Ramos (cell line): ENCODE measurements around the gene NUDT15.
"Not testable (repeated sequence)": the region's sequence is repeated elsewhere in the genome, so short reads cannot be mapped to it uniquely, and the experiment has no call there.

Source experiments
- in situ Hi-C: fragments of 300-500 bp; cut with MboI; formaldehyde crosslinking; loops from one replicate; pipeline ENCODE4 v1.14.3; 2022; ENCODE audit warnings: low sequenced_read_pairs; ENCODE audit not compliant: unreplicated experiment

NUDT15 gene

GRCh38 chr13:48040896-48041295, 3.4 kb downstream of the NUDT15 start:
- in situ Hi-C loops = no loop called here

GRCh38 chr13:48042894-48043293, 5.4 kb downstream of the NUDT15 start:
- in situ Hi-C loops = no loop called here

GRCh38 chr13:48043789-48044503, 6.4 kb downstream of the NUDT15 start:
- in situ Hi-C loops = no loop called here

- in situ Hi-C loops = no loop called here
These were observed 13.0 kb downstream of the NUDT15 start for GRCh38 chr13:48050550-48050949.

- in situ Hi-C loops = no loop called here
These were observed 17.1 kb downstream of the NUDT15 start for GRCh38 chr13:48054601-48055000.

- in situ Hi-C loops = no loop called here
These were observed 18.2 kb downstream of the NUDT15 start for GRCh38 chr13:48055712-48056111.

GRCh38 chr13:48058536-48058935, 21.0 kb downstream of the NUDT15 start:
- in situ Hi-C loops = not testable (repeated sequence)

GRCh38 chr13:48059951-48060350, 22.4 kb downstream of the NUDT15 start:
- in situ Hi-C loops = not testable (repeated sequence)

- in situ Hi-C loops = no loop called here
These were observed 28.9 kb downstream of the NUDT15 start for GRCh38 chr13:48066310-48066989.

- in situ Hi-C loops = no loop called here
These were observed 30.5 kb downstream of the NUDT15 start for GRCh38 chr13:48068036-48068435.

- in situ Hi-C loops = no loop called here
These were observed 31.4 kb downstream of the NUDT15 start for GRCh38 chr13:48068952-48069351.

GRCh38 chr13:48069573-48069972, 32.0 kb downstream of the NUDT15 start:
- in situ Hi-C loops = no loop called here

- in situ Hi-C loops = no loop called here
These were observed 33.4 kb downstream of the NUDT15 start for GRCh38 chr13:48070942-48071341.

- in situ Hi-C loops = no loop called here
These were observed 34.8 kb downstream of the NUDT15 start for GRCh38 chr13:48072304-48072703.

GRCh38 chr13:48072787-48073186, 35.3 kb downstream of the NUDT15 start:
- in situ Hi-C loops = no loop called here

GRCh38 chr13:48074006-48074405, 36.5 kb downstream of the NUDT15 start:
- in situ Hi-C loops = no loop called here

- in situ Hi-C loops = no loop called here
These were observed 40.7 kb downstream of the NUDT15 start for GRCh38 chr13:48078251-48078656.

GRCh38 chr13:48081739-48082138, 44.2 kb downstream of the NUDT15 start:
- in situ Hi-C loops = no loop called here

- in situ Hi-C loops = no loop called here
These were observed 48.7 kb downstream of the NUDT15 start for GRCh38 chr13:48086272-48086671.

GRCh38 chr13:48093588-48093987, 56.1 kb downstream of the NUDT15 start:
- in situ Hi-C loops = no loop called here

GRCh38 chr13:48094404-48094780, 56.9 kb downstream of the NUDT15 start:
- in situ Hi-C loops = no loop called here
